GM21526 (cell line): ENCODE data around the gene ATRIP.
"Not testable (repeated sequence)": the region's sequence is repeated elsewhere in the genome, so short reads cannot be mapped to it uniquely, and the experiment has no call there.

Source experiments
- ATAC-seq: cut with Tn5 transposase; IDR thresholded peaks from one replicate; pipeline ENCODE4 v1.9.1; 2021; ENCODE audit warnings: moderate library complexity; ENCODE audit not compliant: unreplicated experiment, low FRiP score

ATRIP gene

GRCh38 chr3:48466386-48467109, 20.0 kb downstream of the ATRIP start:
- ATAC-seq, result no peak

GRCh38 chr3:48467110-48467454, 20.5 kb downstream of the ATRIP start:
- ATAC-seq, result no peak

- no peak for ATAC-seq
Measured at GRCh38 chr3:48467473-48468267, 21.1 kb downstream of the ATRIP start.

GRCh38 chr3:48468329-48468731, 21.8 kb downstream of the ATRIP start:
- no peak for ATAC-seq

GRCh38 chr3:48469046-48469915, 22.7 kb downstream of the ATRIP start:
- no peak for ATAC-seq

GRCh38 chr3:48470286-48470685, 23.7 kb downstream of the ATRIP start:
- ATAC-seq, result no peak

- no peak for ATAC-seq
Measured at GRCh38 chr3:48472673-48472922, 26.1 kb downstream of the ATRIP start.

GRCh38 chr3:48472923-48473616, 26.5 kb downstream of the ATRIP start:
- ATAC-seq, result peak; percentile 70

- ATAC-seq, result no peak
Measured at GRCh38 chr3:48473617-48473952, 27.0 kb downstream of the ATRIP start.

GRCh38 chr3:48474031-48474430, 27.5 kb downstream of the ATRIP start:
- not testable (repeated sequence) for ATAC-seq

- ATAC-seq, result no peak
Measured at GRCh38 chr3:48474619-48475018, 28.1 kb downstream of the ATRIP start.

GRCh38 chr3:48475188-48475587, 28.7 kb downstream of the ATRIP start:
- ATAC-seq, result no peak

- ATAC-seq, result no peak
Measured at GRCh38 chr3:48476426-48477053, 30.0 kb downstream of the ATRIP start.

- ATAC-seq, result no peak
Measured at GRCh38 chr3:48477959-48478520, 31.5 kb downstream of the ATRIP start.

GRCh38 chr3:48478626-48479555, 32.4 kb downstream of the ATRIP start:
- no peak for ATAC-seq

- ATAC-seq, result not testable (repeated sequence)
Measured at GRCh38 chr3:48480891-48481290, 34.4 kb downstream of the ATRIP start.

GRCh38 chr3:48482822-48483221, 36.3 kb downstream of the ATRIP start:
- not testable (repeated sequence) for ATAC-seq

- ATAC-seq, result no peak
Measured at GRCh38 chr3:48486952-48487351, 40.4 kb downstream of the ATRIP start.
